Mononuclear cell (primary cell): ENCODE measurements around the gene CDKN2A. TPM values are rescaled to one million over a fixed set of nuclear protein-coding genes. Genes with fewer than 3 reads are reported as not detected.

Experiments used
- H3K27me3 ChIP-seq: 2 replicates; pipeline ENCODE4 v1.6.0; 2011; ENCODE audit warnings: low read length, control low read depth; ENCODE audit not compliant: insufficient read depth
- H3K4me1 ChIP-seq: 2 replicates; pipeline ENCODE4 v1.5.1; 2011; ENCODE audit warnings: mild to moderate bottlenecking, low read length, control low read depth; ENCODE audit not compliant: insufficient read depth
- H3K4me3 ChIP-seq: 2 replicates; pipeline ENCODE4 v1.5.1; 2011; ENCODE audit warnings: mild to moderate bottlenecking, low read length, moderate library complexity
- H3K9me3 ChIP-seq: 2 replicates; pipeline ENCODE4 v1.5.1; 2011; ENCODE audit warnings: low read depth, mild to moderate bottlenecking, control low read depth, low read length
- total RNA-seq: library from RNA; depleted of rRNA; stranded (reverse); fragments of >200 nt; gene quantifications from one replicate; pipeline ENCODE4 v1.2.3, GENCODE V29; 2012

Gene CDKN2A
- total RNA-seq, result 1.2 TPM

DNA sequence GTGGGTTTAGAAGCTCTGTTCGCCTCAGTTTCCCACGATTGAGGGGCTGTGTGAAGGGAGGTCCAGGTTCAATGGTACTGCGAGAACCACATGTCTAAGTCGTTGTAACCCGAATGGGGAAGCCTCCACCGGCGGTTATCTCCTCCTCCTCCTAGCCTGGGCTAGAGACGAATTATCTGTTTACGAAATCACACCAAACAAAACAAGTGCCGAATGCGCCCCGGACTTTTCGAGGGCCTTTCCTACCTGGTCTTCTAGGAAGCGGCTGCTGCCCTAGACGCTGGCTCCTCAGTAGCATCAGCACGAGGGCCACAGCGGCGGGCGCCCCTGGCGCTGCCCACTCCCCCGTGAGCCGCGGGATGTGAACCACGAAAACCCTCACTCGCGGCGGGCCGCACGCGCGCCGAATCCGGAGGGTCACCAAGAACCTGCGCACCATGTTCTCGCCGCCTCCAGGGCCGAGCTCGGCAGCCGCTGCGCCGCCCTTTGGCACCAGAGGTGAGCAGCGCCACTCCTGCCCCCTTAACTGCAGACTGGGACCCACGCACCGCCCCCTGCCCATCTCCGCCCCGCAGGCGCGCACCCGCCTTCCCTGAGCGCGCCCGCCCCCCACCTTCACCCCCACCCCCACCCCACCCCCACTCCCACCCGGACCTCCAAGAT lies at the start of gene CDKN2A:
CDKN2A (minus strand) TSS at position 500 of the 663 bp plus-strand sequence.
- Histone ChIP-seq H3K27me3 (peaks cover 63% of the 10 kb centered on the region), H3K4me1 (peaks cover 20% of the 10 kb centered on the region), H3K4me3 (peak within 1 kb of the TSS; percentile 95), H3K9me3 (no peaks in the 10 kb centered on the region)

DNA sequence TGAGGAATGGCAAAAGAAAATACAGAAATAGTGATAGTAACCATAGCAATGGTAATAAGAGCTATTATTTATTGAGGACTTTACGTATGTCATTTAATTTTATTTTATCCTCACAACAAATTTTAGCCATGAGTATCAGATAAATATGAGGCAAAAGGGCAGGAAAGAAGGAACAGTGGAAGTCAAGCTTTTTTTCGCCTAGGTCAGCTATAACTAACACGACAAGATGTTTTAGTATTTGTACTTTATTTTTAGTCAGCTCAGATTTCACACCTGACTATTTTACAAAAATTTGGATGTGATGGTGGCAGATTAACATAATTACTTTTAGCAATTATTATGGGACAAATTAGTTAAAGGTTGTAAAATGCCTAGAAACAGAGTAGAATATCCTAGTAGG lies 49.7 kb upstream of the CDKN2A start:
- Histone ChIP-seq H3K4me1 (peaks cover 4% of the 10 kb centered on the region), H3K27me3 (peaks cover 12% of the 10 kb centered on the region), H3K4me3 (no peak overlapping the region)

DNA sequence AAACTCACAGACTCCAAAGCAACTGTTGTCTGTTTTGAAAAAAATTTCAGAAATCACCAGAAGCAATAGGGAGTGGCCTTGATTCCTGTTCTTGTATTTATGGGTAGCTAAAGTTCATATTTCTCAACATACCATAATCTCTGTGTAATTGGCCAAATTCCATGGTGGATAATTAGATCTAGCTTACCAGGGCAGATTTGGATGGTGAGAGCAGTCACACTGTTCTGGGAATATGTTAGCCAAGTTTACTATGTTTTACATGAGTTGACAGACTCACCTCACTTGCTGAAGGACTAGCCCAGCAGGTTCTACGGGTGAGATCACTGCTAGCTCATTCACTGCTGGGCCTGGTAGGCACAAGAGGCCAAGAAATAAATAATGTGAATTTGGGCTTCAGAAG lies 47.6 kb upstream of the CDKN2A start:
- Histone ChIP-seq H3K4me1 (peaks cover 12% of the 10 kb centered on the region), H3K27me3 (peaks cover 12% of the 10 kb centered on the region), H3K9me3 (no peaks in the 10 kb centered on the region), H3K4me3 (no peak overlapping the region)

More for the DNA sequence above, 49.7 kb upstream of the CDKN2A start:
- H3K9me3 ChIP-seq, result no peaks in the 10 kb centered on the region

DNA sequence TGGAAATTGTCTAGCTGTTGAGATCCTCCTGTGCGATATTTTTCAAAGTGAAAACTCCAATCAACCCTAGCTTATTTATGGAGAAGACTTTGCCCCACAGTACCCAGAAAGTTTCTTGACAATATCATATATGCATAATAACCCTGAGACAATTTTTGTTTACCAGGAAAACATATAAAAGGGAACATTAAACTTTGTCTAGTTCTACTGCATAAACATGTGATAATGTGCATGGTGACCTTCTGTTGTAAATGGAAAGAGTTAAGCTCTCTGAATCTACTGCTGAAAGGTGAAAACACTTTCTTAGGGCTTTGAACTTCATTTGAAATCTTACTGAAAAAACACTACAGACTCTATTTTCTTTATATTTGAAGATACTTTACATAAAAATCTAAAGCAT lies 47.2 kb upstream of the CDKN2A start:
- peaks cover 13% of the 10 kb centered on the region for H3K4me1 ChIP-seq
- H3K9me3 ChIP-seq, result no peaks in the 10 kb centered on the region
- H3K4me3 ChIP-seq, result no peak overlapping the region
- H3K27me3 ChIP-seq, result peaks cover 12% of the 10 kb centered on the region

DNA sequence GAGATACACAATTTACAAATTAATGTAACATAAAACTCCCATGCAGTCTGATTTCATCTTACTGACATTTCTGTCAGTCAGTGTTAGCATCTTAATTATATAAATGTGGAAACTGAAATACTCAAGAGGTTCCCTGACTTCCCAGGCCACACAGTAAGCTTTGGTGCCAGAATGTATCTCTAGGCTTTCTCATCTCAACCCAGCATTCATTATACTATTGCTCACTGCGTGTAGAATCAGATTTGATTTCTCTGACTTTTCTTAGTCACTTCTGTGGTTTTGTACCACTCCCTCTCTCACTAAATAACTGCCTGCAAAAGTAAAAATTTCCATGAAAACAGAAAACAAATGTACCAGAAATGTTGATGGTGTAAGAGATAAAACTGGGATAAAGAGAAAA lies 46.6 kb upstream of the CDKN2A start:
- Histone ChIP-seq H3K4me1 (peaks cover 15% of the 10 kb centered on the region), H3K9me3 (no peaks in the 10 kb centered on the region), H3K27me3 (peaks cover 12% of the 10 kb centered on the region), H3K4me3 (no peak overlapping the region)

DNA sequence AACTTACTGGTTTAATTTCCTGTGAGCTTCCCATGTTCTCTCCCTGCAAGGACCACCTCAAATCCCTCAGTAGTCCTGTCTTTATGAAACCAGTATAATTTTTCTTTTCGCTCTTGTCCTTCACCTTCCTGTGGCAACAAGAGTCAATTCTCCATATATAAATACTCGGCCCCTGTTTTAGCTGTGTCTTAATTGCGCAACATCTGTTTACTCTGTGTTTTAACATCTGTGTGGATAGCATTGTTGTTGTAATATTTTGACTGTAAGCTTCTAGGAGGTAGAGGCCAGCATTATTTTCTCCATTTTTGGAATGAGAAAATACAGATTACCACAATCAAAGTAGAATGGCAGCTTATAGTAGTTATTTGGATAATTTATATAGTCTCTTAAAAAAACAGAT lies 45.1 kb upstream of the CDKN2A start:
- Histone ChIP-seq H3K4me1 (peaks cover 23% of the 10 kb centered on the region), H3K4me3 (no peak overlapping the region), H3K27me3 (peaks cover 9% of the 10 kb centered on the region), H3K9me3 (no peaks in the 10 kb centered on the region)

DNA sequence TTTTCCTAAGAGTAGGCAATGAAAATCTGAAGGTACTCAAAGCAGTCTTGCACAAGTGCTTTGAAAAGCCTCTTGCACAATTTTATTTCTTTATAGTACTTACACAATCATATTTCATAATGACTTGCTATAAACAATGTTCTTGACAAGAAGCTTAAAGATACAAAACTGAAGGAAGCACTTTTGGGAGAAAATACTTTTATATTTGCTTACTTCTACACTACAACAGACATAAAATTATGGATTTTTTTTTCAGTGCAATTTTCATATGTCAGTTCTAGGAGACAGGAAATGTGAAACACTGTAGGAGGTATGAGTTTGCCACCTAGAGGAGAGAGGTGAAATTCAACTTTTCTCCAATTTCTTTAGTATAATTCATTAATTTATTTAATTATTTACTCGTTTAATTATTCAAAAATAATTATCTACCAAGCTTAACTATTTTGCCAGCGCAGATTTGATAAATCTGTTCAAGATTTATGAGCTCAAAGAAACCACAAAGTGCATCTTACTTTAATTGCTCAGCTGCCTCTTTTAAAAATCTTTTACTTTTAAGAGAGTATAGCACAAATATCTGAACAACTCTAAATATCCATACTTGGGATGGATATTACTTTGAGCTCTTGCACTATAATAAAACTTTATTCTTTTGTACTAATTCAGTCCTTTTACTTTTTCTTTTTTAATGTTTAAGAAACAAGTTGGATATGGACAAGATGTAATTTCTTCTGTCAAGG lies 43.9 kb upstream of the CDKN2A start:
- H3K4me1 ChIP-seq, result peaks cover 23% of the 10 kb centered on the region
- no peak overlapping the region for H3K4me3 ChIP-seq
- H3K9me3 ChIP-seq, result no peaks in the 10 kb centered on the region
- peaks cover 2% of the 10 kb centered on the region for H3K27me3 ChIP-seq

DNA sequence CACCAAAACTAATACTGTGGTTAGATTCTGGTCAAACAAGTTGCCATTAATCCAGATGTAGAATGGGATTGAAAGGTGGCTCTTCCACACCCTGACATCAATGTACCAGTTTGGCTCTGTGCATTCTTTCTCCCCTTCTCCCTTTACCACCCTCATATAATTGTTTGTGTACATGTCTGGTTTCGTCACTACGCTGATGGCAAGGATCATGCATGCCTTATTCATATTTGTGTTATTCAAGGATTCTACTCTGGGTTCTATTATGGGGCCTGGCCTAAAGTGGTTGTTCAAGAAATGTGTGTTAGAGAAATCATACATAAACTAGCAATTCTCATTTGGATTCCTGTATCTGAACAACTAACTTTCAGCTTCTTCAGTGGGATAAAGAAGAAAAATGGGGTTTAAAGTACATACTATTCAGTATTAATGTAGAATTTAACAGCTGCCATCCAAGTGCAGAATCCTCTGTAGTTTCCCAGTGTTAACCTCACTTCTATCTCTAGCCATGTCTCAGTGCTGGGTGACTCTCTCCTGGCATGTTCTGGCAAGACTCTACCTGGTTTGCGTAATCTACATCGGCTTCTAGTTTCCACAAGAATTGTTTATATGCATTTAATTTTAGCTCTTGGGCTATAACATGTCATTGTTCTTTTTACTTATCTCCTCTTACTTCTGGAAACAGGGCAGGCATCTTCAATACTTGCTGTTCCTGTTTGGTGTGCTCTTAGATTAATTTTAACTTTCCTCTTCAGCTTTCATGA lies 42.9 kb upstream of the CDKN2A start:
- Histone ChIP-seq H3K9me3 (no peaks in the 10 kb centered on the region), H3K4me1 (peaks cover 23% of the 10 kb centered on the region), H3K27me3 (peaks cover 2% of the 10 kb centered on the region), H3K4me3 (no peak overlapping the region)

DNA sequence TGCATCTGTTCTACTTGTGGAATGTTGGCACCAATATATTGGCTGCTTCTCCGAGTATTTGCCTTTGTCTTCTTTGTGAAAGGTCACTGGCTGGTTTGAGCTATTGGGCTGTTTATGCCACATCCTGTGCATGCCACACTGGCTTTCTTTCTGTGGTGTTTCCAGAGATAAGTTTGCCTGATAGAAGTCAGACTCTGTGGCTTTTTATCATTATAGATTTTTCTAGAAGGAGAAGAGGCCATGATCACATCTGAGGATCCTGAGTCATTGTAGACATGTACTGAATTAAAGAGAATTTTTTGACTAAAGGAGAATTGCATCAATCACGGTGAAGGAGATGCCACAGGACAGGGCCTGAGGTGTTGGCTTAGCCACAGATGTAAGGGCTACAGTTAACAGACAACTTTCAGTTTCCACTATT lies 41.4 kb upstream of the CDKN2A start:
- H3K4me1 ChIP-seq, result peaks cover 29% of the 10 kb centered on the region
- H3K27me3 ChIP-seq, result no peaks in the 10 kb centered on the region
- no peaks in the 10 kb centered on the region for H3K9me3 ChIP-seq
- H3K4me3 ChIP-seq, result no peak overlapping the region

DNA sequence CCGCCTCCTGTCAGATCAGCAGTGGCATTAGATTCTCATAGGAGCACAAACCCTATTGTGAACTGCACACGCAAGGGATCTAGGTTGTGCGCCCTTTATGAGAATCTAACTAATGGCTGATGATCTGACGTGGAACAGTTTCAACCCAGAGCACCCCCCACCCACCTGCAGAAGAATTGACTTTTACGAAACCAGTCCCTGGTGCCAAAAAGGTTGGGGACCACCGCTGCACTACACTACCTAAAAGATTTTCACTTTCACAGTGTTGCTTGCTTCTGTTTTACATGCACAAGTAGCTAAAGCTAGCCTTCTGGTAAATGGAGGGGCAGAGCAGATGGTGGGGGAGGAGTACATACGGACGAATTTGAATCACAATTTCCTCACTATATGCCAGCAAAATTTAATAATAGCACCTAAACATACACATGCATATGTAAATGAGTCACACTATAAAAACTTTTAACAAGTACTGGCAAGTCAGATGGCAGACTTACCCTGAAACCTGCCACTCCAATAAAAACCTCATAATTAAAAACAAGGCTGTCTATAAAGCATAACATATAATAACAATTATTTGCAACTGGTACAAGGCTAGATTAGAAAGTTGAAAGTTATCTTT lies 38.9 kb upstream of the CDKN2A start:
- no peak overlapping the region for H3K4me3 ChIP-seq
- no peaks in the 10 kb centered on the region for H3K27me3 ChIP-seq
- no peaks in the 10 kb centered on the region for H3K9me3 ChIP-seq
- H3K4me1 ChIP-seq, result peaks cover 39% of the 10 kb centered on the region

DNA sequence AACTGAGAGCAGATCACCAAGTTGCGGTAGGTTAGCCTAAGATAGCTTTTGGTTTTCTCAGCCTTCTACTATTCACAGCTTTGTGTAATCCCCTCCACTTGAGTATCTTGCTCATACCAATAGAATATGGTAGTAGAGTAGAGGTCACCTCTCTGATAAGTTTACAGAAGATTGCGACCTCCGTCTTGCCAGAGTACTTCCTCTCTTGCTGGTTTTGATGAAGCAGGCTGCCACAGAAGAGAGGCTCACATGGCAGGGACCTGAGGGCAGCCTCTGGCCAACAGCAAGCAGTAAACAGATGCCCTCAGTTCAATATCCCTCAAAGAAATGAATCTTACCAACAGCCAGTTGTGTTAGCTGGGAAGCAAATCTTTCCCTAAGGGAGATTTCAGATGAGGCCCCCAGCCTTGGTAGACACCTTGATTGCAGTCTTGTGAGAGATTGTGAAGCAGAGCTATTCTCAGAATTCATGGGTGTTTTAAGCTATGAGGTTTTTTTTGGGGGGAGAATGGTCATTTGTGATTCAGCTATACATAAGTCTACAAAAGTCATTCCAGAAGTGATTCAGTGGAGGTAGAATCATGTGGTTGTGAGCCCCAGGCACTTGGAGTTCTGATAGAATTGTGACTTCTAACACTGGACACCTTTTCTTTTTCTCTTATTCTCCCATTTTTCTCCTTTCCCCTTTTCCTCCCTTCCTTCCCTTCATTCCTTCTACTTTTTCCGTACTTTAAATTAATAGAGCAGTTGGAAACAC lies 37.6 kb upstream of the CDKN2A start:
- Histone ChIP-seq H3K4me3 (no peak overlapping the region), H3K27me3 (no peaks in the 10 kb centered on the region), H3K4me1 (peaks cover 31% of the 10 kb centered on the region), H3K9me3 (no peaks in the 10 kb centered on the region)

DNA sequence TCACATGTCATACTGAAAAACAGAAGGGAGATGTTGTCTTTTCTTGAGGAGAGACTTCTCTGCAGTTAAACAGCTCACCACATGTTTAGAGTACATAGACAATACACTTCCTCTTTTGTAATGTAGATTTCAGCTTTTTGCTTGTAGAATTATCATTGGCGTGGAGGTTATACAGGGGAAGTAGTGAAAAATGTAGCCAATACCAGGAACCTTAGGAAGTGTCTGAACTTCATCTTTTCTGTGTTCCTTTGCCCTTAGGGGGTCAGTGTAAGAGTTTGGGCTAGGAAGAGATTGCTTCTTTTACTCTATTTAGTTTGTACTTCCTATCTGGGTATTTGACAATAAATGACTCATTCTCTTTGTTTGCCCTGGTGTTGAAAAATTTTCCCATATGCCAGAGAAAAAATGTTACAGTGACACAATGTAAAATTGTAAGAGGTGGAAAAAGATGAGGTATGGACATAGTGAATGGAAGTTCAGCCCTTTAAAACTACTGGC lies 36.0 kb upstream of the CDKN2A start:
- Histone ChIP-seq H3K4me3 (no peak overlapping the region), H3K4me1 (peaks cover 21% of the 10 kb centered on the region), H3K27me3 (no peaks in the 10 kb centered on the region), H3K9me3 (no peaks in the 10 kb centered on the region)

DNA sequence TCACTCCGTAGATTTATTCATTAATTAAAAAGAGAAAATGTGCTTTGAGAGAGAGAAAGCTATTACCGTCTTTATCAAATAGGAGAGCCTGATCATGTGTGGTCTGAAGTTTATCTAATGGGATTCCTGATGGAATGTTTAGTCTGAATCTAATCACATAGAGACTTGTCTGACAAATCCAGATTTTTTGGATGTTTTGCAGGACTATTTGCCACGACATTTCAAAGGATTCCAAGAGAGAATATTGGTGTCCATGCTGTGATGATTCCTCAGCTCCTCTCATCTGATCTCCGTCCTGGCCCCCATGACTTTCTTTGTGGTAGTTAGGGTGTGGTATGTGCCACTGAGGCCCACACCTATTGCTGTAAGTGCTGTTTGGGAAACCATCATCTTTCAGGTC lies 35.0 kb upstream of the CDKN2A start:
- Histone ChIP-seq H3K4me1 (peaks cover 19% of the 10 kb centered on the region), H3K27me3 (no peaks in the 10 kb centered on the region), H3K4me3 (no peak overlapping the region)

DNA sequence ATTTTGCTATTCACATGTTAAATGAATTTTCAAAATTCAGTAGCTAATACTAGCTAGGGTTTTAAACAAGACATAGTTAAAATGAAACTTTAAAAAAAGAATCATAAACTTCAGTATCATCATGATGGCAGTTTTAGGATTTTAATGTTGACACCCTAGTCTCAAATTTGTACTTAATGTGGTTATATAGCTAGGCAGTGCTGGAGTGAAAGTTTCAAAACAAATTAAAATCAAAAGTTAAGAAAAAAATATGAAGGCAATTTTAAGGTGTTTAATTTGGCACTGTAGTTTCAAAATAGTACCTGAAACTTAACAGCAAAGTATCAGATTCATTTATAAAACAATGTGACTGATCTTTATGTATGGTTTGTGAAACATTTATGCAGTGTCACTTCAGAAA lies 34.2 kb upstream of the CDKN2A start:
- Histone ChIP-seq H3K4me1 (peaks cover 19% of the 10 kb centered on the region), H3K9me3 (no peaks in the 10 kb centered on the region), H3K27me3 (no peaks in the 10 kb centered on the region), H3K4me3 (no peak overlapping the region)

More for the DNA sequence above, 35.0 kb upstream of the CDKN2A start:
- no peaks in the 10 kb centered on the region for H3K9me3 ChIP-seq
